Bladder microvascular endothelial cell (primary cell): ENCODE measurements around the gene TMEM218. TPM values are rescaled to one million over a fixed set of nuclear protein-coding genes. Genes with fewer than 3 reads are reported as not detected.

Experiments used
- total RNA-seq: library from RNA; depleted of rRNA; stranded (reverse); fragments of >200 nt; gene quantifications from 2 replicates; pipeline ENCODE4 v1.2.3, GENCODE V29; 2014

Gene TMEM218
- 12.8 and 17.4 TPM in 2 replicates for total RNA-seq

GRCh38 chr11:125111343-125112207, at the start of gene TMEM218:
Gene TMEM218 (minus strand): TSS chr11:125111626. CDS start chr11:125102241, 9,385 bp downstream.

GRCh38 chr11:125062931-125063428, 48.4 kb downstream of the TMEM218 start, which contains the start of gene SLC37A2:
Gene SLC37A2 (plus strand): TSS chr11:125063305. CDS start chr11:125063368, 63 bp downstream.

Other genes with a start within 250 kb of the TMEM218 start
- gene ROBO3, start 246.2 kb downstream of the TMEM218 start, total RNA-seq = 3.7 and 9.2 TPM in 2 replicates
- 204 and 396 TPM in 2 replicates for gene ROBO4, start 213.8 kb downstream of the TMEM218 start, total RNA-seq
- 1.2 TPM in 1 of 2 replicates, not detected in the other for gene HEPN1, start 192.4 kb downstream of the TMEM218 start, total RNA-seq
- under 0.01 TPM in 1 of 2 replicates, not detected in the other for gene HEPACAM, start 175.6 kb downstream of the TMEM218 start, total RNA-seq
- 1.3 and 3.8 TPM in 2 replicates for gene CCDC15, start 157.4 kb downstream of the TMEM218 start, total RNA-seq
- gene SLC37A2, start 48.3 kb downstream of the TMEM218 start, total RNA-seq = 0.57 and 0.65 TPM in 2 replicates
- not detected in 2 replicates for gene PKNOX2, start 53.1 kb upstream of the TMEM218 start, total RNA-seq